Measurements from ENCODE around the gene TOX2.

DNA sequence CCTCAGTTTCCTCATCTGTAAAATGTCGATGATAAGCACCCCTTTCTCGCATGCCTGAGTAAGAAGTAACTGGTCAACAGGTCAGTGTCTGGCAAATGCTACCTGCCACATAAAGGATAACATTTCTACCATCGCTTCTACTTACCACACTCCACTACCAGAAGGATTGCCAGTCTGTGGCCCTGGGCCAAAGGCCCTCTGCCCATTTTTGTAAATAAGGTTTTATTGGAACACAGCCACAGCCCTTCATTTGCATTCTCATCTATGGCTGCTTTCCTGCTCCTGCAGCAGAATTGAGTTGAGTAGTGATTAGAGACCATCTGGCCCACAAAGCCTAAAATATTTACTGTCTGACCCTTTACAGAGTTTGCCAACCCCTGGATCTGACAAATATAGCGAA lies 121.8 kb downstream of the TOX2 start:
- TF ChIP-seq, protein P1, sequence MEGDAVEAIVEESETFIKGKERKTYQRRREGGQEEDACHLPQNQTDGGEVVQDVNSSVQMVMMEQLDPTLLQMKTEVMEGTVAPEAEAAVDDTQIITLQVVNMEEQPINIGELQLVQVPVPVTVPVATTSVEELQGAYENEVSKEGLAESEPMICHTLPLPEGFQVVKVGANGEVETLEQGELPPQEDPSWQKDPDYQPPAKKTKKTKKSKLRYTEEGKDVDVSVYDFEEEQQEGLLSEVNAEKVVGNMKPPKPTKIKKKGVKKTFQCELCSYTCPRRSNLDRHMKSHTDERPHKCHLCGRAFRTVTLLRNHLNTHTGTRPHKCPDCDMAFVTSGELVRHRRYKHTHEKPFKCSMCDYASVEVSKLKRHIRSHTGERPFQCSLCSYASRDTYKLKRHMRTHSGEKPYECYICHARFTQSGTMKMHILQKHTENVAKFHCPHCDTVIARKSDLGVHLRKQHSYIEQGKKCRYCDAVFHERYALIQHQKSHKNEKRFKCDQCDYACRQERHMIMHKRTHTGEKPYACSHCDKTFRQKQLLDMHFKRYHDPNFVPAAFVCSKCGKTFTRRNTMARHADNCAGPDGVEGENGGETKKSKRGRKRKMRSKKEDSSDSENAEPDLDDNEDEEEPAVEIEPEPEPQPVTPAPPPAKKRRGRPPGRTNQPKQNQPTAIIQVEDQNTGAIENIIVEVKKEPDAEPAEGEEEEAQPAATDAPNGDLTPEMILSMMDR (IDR thresholded peaks at IDR 0.05; ENCODE audit: low read depth, low read length): no peak
- TF ChIP-seq EZH2phosphoT487 (IDR thresholded peaks at IDR 0.05; ENCODE audit: low read depth): no peak
